MM.1S (cell line): ENCODE data around the gene SUPT3H.
A peak's percentile ranks its signal among the peaks of the same experiment; 100 is the strongest.

Source experiments
- DNase-seq: peaks from one replicate; pipeline ENCODE4 v3.0.0-alpha.2; 2015
- H2AFZ ChIP-seq: fragments of 300-600 bp; sonication (generic); 2 replicates; pipeline ENCODE4 v1.6.0; 2016; ENCODE audit warnings: antibody characterized with exemption, low read length
- H3F3A ChIP-seq: fragments of 300-600 bp; sonication (generic); 2 replicates; pipeline ENCODE4 v1.6.1; 2016; ENCODE audit warnings: mild to moderate bottlenecking, antibody characterized with exemption, low read length, moderate library complexity, mixed read lengths; ENCODE audit not compliant: insufficient read depth
- H3K27ac ChIP-seq: fragments of 300-600 bp; sonication (generic); 2 replicates; pipeline ENCODE4 v1.5.1; 2016; ENCODE audit warnings: mild to moderate bottlenecking, low read length
- H3K27me3 ChIP-seq: fragments of 300-600 bp; sonication (generic); replicated peaks from 2 replicates; pipeline ENCODE4 v1.6.0; 2016; ENCODE audit warnings: low read length; ENCODE audit not compliant: insufficient read depth
- H3K36me3 ChIP-seq: fragments of 300-600 bp; sonication (generic); replicated peaks from 2 replicates; pipeline ENCODE4 v1.6.1; 2016; ENCODE audit warnings: mild to moderate bottlenecking, low read length, mixed read lengths; ENCODE audit not compliant: insufficient read depth
- H3K4me1 ChIP-seq: fragments of 300-600 bp; sonication (generic); 2 replicates; pipeline ENCODE4 v1.6.1; 2016; ENCODE audit warnings: low read length, mixed read lengths
- H3K4me2 ChIP-seq: fragments of 300-600 bp; sonication (generic); 2 replicates; pipeline ENCODE4 v1.6.0; 2016; ENCODE audit warnings: low read depth, low read length
- H3K4me3 ChIP-seq: fragments of 300-600 bp; sonication (generic); 2 replicates; pipeline ENCODE4 v1.5.1; 2016; ENCODE audit warnings: low read length, mixed read lengths
- H3K79me2 ChIP-seq: fragments of 300-600 bp; sonication (generic); 2 replicates; pipeline ENCODE4 v1.6.1; 2016; ENCODE audit warnings: mixed run types, low read length, mixed read lengths
- H3K9ac ChIP-seq: fragments of 300-600 bp; sonication (generic); 2 replicates; pipeline ENCODE4 v1.6.1; 2016; ENCODE audit warnings: low read length, mixed read lengths
- H3K9me2 ChIP-seq: fragments of 300-600 bp; sonication (generic); replicated peaks from 2 replicates; pipeline ENCODE4 v1.6.1; 2016; ENCODE audit warnings: mild to moderate bottlenecking, low read length, mixed read lengths; ENCODE audit not compliant: insufficient read depth
- H3K9me3 ChIP-seq: fragments of 300-600 bp; sonication (generic); replicated peaks from 2 replicates; pipeline ENCODE4 v1.6.1; 2016; ENCODE audit warnings: mild to moderate bottlenecking, low read length, mixed read lengths; ENCODE audit not compliant: insufficient read depth
- H4K20me1 ChIP-seq: fragments of 300-600 bp; sonication (generic); 2 replicates; pipeline ENCODE4 v1.6.1; 2016; ENCODE audit warnings: mild to moderate bottlenecking, low read length, moderate library complexity, mixed read lengths; ENCODE audit not compliant: insufficient read depth
- CTCF ChIP-seq: fragments of 300-600 bp; sonication (generic); IDR thresholded peaks from 2 replicates; pipeline ENCODE4 v1.5.1; 2016; ENCODE audit warnings: antibody characterized with exemption, low read length, mixed read lengths
- EZH2 ChIP-seq: fragments of 300-600 bp; sonication (generic); optimal IDR thresholded peaks from 2 replicates; pipeline ENCODE3; 2017; ENCODE audit warnings: low read depth, mild to moderate bottlenecking, antibody characterized with exemption, low read length, mixed read lengths
- EZH2phosphoT487 ChIP-seq: fragments of 300-600 bp; sonication (generic); IDR thresholded peaks from 2 replicates; pipeline ENCODE4 v1.6.1; 2018; ENCODE audit warnings: antibody characterized with exemption, low read length

Gene SUPT3H

GRCh38 chr6:44940367-44940766 lies 437.4 kb downstream of the SUPT3H start:
- no peak overlapping the region for H3K9ac ChIP-seq
- no peak overlapping the region for H3K27ac ChIP-seq
- H3K4me2 ChIP-seq: no peak overlapping the region
- H3K27me3 ChIP-seq: no peaks in the 10 kb centered on the region
- no peaks in the 10 kb centered on the region for H4K20me1 ChIP-seq
- H3K4me1 ChIP-seq: peaks cover 6% of the 10 kb centered on the region; the same call in 1 of the 2 replicates
- TF ChIP-seq CTCF: no peak
- TF ChIP-seq EZH2phosphoT487: no peak
- TF ChIP-seq EZH2: no peak
- no peaks in the 10 kb centered on the region for H3K9me2 ChIP-seq
- H3K4me3 ChIP-seq: no peak overlapping the region
- H3K9me3 ChIP-seq: no peaks in the 10 kb centered on the region
- H3K79me2 ChIP-seq: no peaks in the 10 kb centered on the region
- H3F3A ChIP-seq: no peaks in the 10 kb centered on the region
- no peak for DNase-seq
- H2AFZ ChIP-seq: no peak overlapping the region
- H3K36me3 ChIP-seq: no peaks in the 10 kb centered on the region

GRCh38 chr6:44935693-44936300 lies 441.9 kb downstream of the SUPT3H start:
- H3K27ac ChIP-seq: no peak overlapping the region
- H3K27me3 ChIP-seq: no peaks in the 10 kb centered on the region
- H3K4me3 ChIP-seq: no peak overlapping the region
- H3K4me1 ChIP-seq: peaks cover 9% of the 10 kb centered on the region
- no peak overlapping the region for H3K4me2 ChIP-seq
- no peak overlapping the region for H3K9ac ChIP-seq
- no peak for DNase-seq
- no peaks in the 10 kb centered on the region for H4K20me1 ChIP-seq
- TF ChIP-seq CTCF (no peak), EZH2phosphoT487 (no peak), EZH2 (no peak)
- no peaks in the 10 kb centered on the region for H3K36me3 ChIP-seq
- H3F3A ChIP-seq: no peaks in the 10 kb centered on the region
- no peaks in the 10 kb centered on the region for H3K9me2 ChIP-seq
- H3K79me2 ChIP-seq: no peaks in the 10 kb centered on the region
- no peaks in the 10 kb centered on the region for H3K9me3 ChIP-seq
- no peak overlapping the region for H2AFZ ChIP-seq

GRCh38 chr6:44933108-44933507 lies 444.6 kb downstream of the SUPT3H start:
- Histone ChIP-seq H3K4me1 (peaks cover 9% of the 10 kb centered on the region), H2AFZ (peak overlapping the region; percentile 52; the same call in 1 of the 2 replicates), H4K20me1 (no peaks in the 10 kb centered on the region), H3F3A (no peaks in the 10 kb centered on the region), H3K9ac (no peak overlapping the region; the same call in 1 of the 2 replicates), H3K4me3 (peak overlapping the region; percentile 56), H3K27me3 (no peaks in the 10 kb centered on the region), H3K9me2 (no peaks in the 10 kb centered on the region), H3K4me2 (peak overlapping the region; percentile 83), H3K27ac (no peak overlapping the region), H3K9me3 (no peaks in the 10 kb centered on the region), H3K79me2 (no peaks in the 10 kb centered on the region), H3K36me3 (no peaks in the 10 kb centered on the region)
- peak; percentile 57 for DNase-seq
- TF ChIP-seq EZH2 (no peak), CTCF (no peak), EZH2phosphoT487 (no peak)
